ENCODE measurements around the gene RETSAT.

RETSAT gene

GRCh38 chr2:85307527-85307897 is 46.8 kb downstream of the RETSAT start:
- DNase-seq = peak; percentile 67

GRCh38 chr2:85303780-85304531 is 50.4 kb downstream of the RETSAT start:
- no peak for DNase-seq

- peak; percentile 35 for DNase-seq
Observed at GRCh38 chr2:85302121-85302520, 52.2 kb downstream of the RETSAT start.

Data from DMS53 (cell line).